GM23338 (cell line): ENCODE measurements around the gene RGS19.

Experiments
- CREB1 ChIP-seq: fragments of 250-450 bp; sonication (Bioruptor Pico); IDR thresholded peaks from 2 replicates; pipeline ENCODE4 v1.5.0; 2020; ENCODE audit warnings: low read depth, mild to moderate bottlenecking, moderate library complexity
- CTCF ChIP-seq, 2 experiments: fragments of 200-600 bp in 1 of 2; sonication (generic) in 1 of 2; conservative IDR thresholded peaks; 2 replicates each; pipeline versions ENCODE4 v1.5.1 to v1.6.1; 2016 to 2017; ENCODE audit warnings: antibody characterized with exemption in 2 of 2, low read depth in 2 of 2, mild to moderate bottlenecking in 2 of 2, moderate library complexity in 1 of 2
- EZH2 ChIP-seq: fragments of 200-600 bp; sonication (generic); IDR thresholded peaks from one replicate; pipeline ENCODE4 v1.8.0; 2017; ENCODE audit warnings: antibody characterized with exemption, mild to moderate bottlenecking, low read depth; ENCODE audit not compliant: unreplicated experiment
- EZH2phosphoT487 ChIP-seq: fragments of 200-600 bp; sonication (generic); IDR thresholded peaks from one replicate; pipeline ENCODE4 v1.8.1; 2018; ENCODE audit warnings: antibody characterized with exemption; ENCODE audit not compliant: unreplicated experiment
- JUNB ChIP-seq: IDR thresholded peaks from one replicate; pipeline ENCODE4 v1.6.1; 2016; ENCODE audit warnings: antibody characterized with exemption; ENCODE audit not compliant: unreplicated experiment
- POLR2AphosphoS5 ChIP-seq: IDR thresholded peaks from 2 replicates; pipeline ENCODE4 v1.6.1; 2016; ENCODE audit warnings: antibody characterized with exemption, low read depth
- TF ChIP-seq, protein P1 (sequence below): IDR thresholded peaks from one replicate; pipeline ENCODE4 v1.6.1; 2018; ENCODE audit warnings: antibody characterized with exemption; ENCODE audit not compliant: unreplicated experiment

DNA sequence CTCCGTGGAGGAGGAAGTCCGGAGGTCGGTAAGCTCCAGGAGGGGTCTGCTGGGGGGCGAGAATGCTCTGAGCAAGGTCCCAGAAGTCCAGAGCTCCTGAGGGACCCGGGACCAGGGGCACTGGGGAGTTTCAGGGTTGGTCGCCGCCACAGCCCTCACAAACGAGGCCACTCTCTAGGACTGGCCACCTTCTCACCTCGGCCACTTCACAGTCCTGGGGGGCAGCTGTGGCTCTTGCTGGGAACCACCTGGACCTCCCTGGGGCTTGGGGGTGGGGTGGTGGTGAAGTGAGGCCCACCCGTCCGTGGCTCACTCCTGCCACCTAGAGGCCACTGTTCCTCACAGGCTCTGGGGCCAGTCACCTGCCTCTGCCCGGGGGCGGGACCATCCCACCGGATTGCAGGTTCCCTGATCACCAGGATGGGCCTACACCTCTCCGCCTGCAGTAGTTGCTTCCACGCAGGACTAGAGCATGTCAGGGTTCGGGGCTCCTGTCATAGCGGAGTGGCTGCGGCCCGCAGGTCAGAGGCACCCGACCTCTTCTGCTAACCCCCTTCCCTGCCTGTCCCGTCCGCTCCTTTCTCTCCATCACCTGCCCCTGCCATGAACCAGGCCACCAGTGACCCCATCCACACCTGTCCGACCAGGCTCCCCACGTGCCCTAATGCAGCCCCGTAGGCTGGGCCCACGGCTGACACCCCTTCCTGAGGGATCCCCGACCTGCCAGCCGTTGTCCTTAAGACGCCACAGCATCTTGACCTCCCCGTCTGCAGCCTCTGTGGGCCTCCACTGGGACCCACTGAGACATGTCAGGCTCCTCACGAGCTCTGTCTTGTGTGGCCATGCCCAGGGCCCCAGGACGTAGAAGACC is 21.5 kb downstream of the RGS19 start:
- TF ChIP-seq CTCF (conservative IDR thresholded peaks at IDR 0.05; ENCODE audit: low read depth in 2 of 2) (peak; percentile 80 to 96), EZH2phosphoT487 (no peak), EZH2 (no peak), POLR2AphosphoS5 (no peak), CREB1 (CRISPR knock-in tag) (no peak), JUNB (no peak)
- TF ChIP-seq, protein P1, sequence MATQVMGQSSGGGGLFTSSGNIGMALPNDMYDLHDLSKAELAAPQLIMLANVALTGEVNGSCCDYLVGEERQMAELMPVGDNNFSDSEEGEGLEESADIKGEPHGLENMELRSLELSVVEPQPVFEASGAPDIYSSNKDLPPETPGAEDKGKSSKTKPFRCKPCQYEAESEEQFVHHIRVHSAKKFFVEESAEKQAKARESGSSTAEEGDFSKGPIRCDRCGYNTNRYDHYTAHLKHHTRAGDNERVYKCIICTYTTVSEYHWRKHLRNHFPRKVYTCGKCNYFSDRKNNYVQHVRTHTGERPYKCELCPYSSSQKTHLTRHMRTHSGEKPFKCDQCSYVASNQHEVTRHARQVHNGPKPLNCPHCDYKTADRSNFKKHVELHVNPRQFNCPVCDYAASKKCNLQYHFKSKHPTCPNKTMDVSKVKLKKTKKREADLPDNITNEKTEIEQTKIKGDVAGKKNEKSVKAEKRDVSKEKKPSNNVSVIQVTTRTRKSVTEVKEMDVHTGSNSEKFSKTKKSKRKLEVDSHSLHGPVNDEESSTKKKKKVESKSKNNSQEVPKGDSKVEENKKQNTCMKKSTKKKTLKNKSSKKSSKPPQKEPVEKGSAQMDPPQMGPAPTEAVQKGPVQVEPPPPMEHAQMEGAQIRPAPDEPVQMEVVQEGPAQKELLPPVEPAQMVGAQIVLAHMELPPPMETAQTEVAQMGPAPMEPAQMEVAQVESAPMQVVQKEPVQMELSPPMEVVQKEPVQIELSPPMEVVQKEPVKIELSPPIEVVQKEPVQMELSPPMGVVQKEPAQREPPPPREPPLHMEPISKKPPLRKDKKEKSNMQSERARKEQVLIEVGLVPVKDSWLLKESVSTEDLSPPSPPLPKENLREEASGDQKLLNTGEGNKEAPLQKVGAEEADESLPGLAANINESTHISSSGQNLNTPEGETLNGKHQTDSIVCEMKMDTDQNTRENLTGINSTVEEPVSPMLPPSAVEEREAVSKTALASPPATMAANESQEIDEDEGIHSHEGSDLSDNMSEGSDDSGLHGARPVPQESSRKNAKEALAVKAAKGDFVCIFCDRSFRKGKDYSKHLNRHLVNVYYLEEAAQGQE, result no peak
